ENCODE measurements around the gene EHF.
"Not testable (repeated sequence)": the region's sequence is repeated elsewhere in the genome, so short reads cannot be mapped to it uniquely, and the experiment has no call there.

The EHF gene

DNA sequence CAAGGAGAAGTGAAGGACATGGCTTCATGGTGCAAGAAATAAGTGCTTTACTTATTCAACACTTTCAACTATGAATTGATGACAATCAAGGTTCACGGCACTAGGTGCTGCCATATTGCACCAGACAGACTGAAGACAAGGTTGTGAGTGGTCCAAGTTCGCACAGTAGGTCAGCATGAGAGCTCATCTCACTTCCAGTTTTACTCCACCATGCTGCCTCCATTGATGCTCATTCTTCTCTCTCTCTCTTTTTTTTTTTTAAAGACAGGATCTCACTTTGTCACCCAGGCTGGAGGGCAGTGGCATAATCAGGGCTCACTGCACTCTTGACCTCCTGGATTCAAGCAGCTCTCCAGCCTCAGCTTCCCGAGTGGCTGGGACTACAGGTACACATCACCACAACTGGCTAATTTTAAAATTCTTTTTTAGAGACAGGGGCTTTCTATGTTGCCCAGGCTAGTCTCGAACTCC lies 47.7 kb downstream of the EHF start:
- no peak for DNase-seq (ENCODE audit: low spot score)

DNA sequence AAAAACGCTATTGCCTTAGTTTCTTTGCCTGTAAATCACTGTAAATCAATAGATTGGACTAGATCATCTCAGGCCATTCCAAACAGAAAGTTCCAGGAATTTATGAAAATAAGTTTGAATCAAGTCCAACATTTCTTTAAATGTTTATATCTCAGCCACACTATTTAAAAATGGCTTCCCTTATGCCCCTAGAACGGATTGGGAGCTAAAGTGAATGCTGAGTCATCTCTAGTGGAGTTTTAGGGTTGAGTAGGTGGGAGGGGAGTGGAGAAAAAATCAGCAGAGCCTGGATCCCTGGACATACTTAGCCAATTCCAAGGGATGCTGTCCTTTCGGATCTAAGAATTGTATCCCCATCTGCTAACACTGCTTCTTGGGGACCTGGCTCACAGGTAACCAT lies 48.6 kb downstream of the EHF start:
- DNase-seq (ENCODE audit: low spot score) = no peak

DNA sequence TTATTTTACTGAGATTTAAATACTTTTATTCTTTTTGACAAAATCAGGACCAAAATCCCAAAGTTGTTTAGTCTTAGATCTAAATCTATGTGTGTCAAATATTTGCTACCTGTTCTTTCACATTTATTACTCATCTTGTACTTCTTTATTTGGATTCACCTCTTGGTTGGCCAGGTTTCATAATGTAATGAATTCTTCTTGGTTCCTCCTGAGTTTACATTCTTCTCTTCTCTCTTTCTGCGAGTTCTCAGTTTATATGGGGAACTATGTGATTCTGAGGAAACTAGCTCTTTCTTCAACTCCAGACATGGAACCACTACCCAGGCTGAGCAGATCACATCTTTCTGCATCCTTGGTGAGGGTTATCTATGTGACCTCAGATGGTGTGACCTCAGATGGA lies 50.2 kb downstream of the EHF start:
- no peak for DNase-seq (ENCODE audit: low spot score)

DNA sequence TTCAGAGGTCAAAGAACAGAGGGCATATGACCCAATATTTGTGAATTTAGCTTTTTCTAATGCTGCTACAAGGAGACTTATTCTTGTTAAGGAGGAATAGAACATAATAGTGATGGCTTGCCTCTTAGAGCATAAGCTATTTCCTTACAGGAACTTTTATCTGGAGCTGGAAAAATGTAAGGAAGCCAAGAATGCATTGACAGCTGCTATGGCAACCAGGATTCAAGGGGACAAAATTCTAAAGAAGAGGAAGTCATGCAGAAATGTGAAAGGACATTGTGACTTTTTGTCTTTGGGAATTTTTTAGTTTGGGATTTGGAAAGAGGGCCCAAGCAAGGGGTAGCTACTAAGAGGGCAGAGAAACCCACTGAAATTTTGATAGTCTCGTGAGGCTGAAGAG lies 51.1 kb downstream of the EHF start:
- DNase-seq (ENCODE audit: low spot score) = no peak

- DNase-seq (ENCODE audit: low spot score) = no peak
Measured at GRCh38 chr11:34674038-34674437, 53.1 kb downstream of the EHF start.

- DNase-seq (ENCODE audit: low spot score) = no peak
Measured at GRCh38 chr11:34676227-34676626, 55.3 kb downstream of the EHF start.

GRCh38 chr11:34679681-34680080 lies 58.8 kb downstream of the EHF start:
- DNase-seq (ENCODE audit: low spot score) = no peak

GRCh38 chr11:34680206-34680605 lies 59.3 kb downstream of the EHF start:
- DNase-seq (ENCODE audit: low spot score) = no peak

DNA sequence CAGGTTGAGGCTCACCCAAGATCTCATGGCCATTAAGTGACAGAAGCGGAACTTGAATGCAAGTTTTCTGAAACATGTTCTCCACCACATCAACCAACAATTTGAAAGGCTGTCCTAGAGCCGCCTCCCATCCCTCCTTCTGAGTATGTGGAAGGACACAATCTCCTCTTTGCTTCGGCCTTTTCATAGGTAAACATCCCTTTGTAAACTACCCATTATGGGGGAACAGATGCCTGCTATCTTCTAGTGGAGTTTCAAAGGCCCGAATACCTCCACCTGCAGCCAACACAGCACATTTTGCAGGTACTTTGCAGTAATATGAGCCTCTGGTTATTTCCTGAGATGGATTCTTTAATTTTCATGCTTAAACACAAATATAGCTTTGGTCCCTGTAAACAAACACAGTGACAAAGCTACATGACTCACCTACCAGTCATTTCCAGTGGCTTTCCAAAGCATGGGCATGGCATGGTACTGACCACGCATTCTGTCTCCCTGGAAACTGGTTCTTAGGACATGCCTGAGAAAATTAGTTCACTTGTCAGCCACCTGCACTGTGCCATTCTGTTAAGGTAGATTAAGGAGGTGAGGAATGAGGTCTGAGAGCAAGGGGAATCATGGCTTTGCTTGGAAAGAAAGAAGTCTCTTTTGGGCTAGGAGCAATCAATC lies 60.2 kb downstream of the EHF start:
- no peak for DNase-seq (ENCODE audit: low spot score)

- DNase-seq (ENCODE audit: low spot score) = no peak
Measured at GRCh38 chr11:34682825-34683224, 61.9 kb downstream of the EHF start.

DNA sequence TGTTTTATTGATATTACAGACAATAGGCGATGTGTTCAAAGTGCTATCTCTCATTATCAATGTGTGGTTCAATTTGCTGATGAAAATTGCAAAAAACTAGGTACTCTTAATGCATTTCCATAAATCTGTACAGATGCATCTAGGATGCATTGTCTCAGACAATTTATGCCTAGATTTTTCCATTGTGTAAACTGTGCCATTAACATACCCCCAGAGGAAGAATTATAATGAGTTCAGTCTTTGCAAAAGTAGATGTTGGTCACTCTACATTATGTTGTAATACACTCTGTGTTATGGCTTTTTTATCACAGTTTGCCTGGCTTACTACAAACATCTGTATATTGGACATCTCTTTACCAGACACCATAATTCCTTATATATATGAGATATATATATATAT lies 62.5 kb downstream of the EHF start:
- no peak for DNase-seq (ENCODE audit: low spot score)

GRCh38 chr11:34685864-34686263 lies 65.0 kb downstream of the EHF start:
- no peak for DNase-seq (ENCODE audit: low spot score)

GRCh38 chr11:34692299-34692698 lies 71.4 kb downstream of the EHF start:
- DNase-seq (ENCODE audit: low spot score) = not testable (repeated sequence)

- no peak for DNase-seq (ENCODE audit: low spot score)
Measured at GRCh38 chr11:34696862-34697261, 76.0 kb downstream of the EHF start.

- DNase-seq (ENCODE audit: low spot score) = no peak
Measured at GRCh38 chr11:34706709-34707461, 86.0 kb downstream of the EHF start.

- no peak for DNase-seq (ENCODE audit: low spot score)
Measured at GRCh38 chr11:34707462-34707840, 86.6 kb downstream of the EHF start.

Measured in activated CD4-positive, alpha-beta T cell treated with anti-CD3 and anti-CD28 coated beads, Interleukin-2, Interleukin-4, amounts not matched to agents 100 ng/mL and 50 ng/mL, durations not matched to agents 16 hours and 8 hours (primary cell).